ENCODE results near the gene PLA2G4D.
A peak's percentile ranks its signal among the peaks of the same experiment; 100 is the strongest.

The PLA2G4D gene

GRCh38 chr15:42080919-42081830 is 13.2 kb downstream of the PLA2G4D start:
- no peak overlapping the region for H3K4me2 ChIP-seq (ENCODE audit: insufficient read depth, low read length, poor library complexity, severe bottlenecking)
- no peaks in the 10 kb centered on the region for H3K36me3 ChIP-seq (replicated peaks in 1 of 2; ENCODE audit: control insufficient read depth in 2 of 2, insufficient read depth in 2 of 2, low read length in 2 of 2)
- H3K23ac ChIP-seq (ENCODE audit: low read depth, low read length, poor library complexity), result peak overlapping the region; percentile 15
- peaks cover 0 to 58% (median 2%) of the 10 kb centered on the region in 3 experiments for H3K27me3 ChIP-seq (ENCODE audit: control insufficient read depth in 3 of 3, insufficient read depth in 3 of 3, low read depth in 1 of 3, low read length in 3 of 3)
- H3K9ac ChIP-seq (ENCODE audit: low read depth, low read length, poor library complexity), result no peak overlapping the region
- no peak overlapping the region for H2BK12ac ChIP-seq (ENCODE audit: low read length)
- H3K4me3 ChIP-seq (ENCODE audit: low read length in 2 of 2), result no peak overlapping the region
- H2AK5ac ChIP-seq (ENCODE audit: low read depth, low read length), result peak overlapping the region; percentile 36
- DNase-seq (ENCODE audit: low spot score), result no peak
- no peak overlapping the region for H3K27ac ChIP-seq (replicated peaks; ENCODE audit: low read length)
- no peak overlapping the region for H3K4ac ChIP-seq (ENCODE audit: low read length)
- H3K9me3 ChIP-seq (replicated peaks in 1 of 2; ENCODE audit: control insufficient read depth in 2 of 2, insufficient read depth in 1 of 2, low read depth in 1 of 2, low read length in 2 of 2), result no peaks in the 10 kb centered on the region
- no peak overlapping the region for H2BK5ac ChIP-seq (ENCODE audit: low read length)
- no peaks in the 10 kb centered on the region for H3K79me1 ChIP-seq (ENCODE audit: low read depth, low read length)
- H3K18ac ChIP-seq (ENCODE audit: low read length), result peak overlapping the region; percentile 67
- no peak overlapping the region for H4K8ac ChIP-seq (ENCODE audit: low read depth, low read length)
- no peak overlapping the region for H2BK120ac ChIP-seq (ENCODE audit: low read depth, low read length)
- no peak overlapping the region for H2AFZ ChIP-seq (ENCODE audit: low read length)
- no peak overlapping the region for H2BK15ac ChIP-seq (ENCODE audit: low read length)
- WGBS, 2 donors (ENCODE audit: extremely low coverage in 2 of 2, insufficient read length in 2 of 2, insufficient replicate concordance in 1 of 2), result no CpG with 5 or more reads among the region's 11 CpGs
- no peak overlapping the region for H4K91ac ChIP-seq (ENCODE audit: low read depth, low read length, poor library complexity)
- peaks cover 8 to 20% of the 10 kb centered on the region in 2 donors for H3K4me1 ChIP-seq (ENCODE audit: control insufficient read depth in 2 of 2, insufficient read depth in 1 of 2, low read depth in 1 of 2, low read length in 2 of 2)
- peak overlapping the region; percentile 79 for H3K14ac ChIP-seq (ENCODE audit: low read length)

- Histone ChIP-seq H3K4me1 (ENCODE audit: control insufficient read depth in 2 of 2, insufficient read depth in 1 of 2, low read depth in 1 of 2, low read length in 2 of 2) (peaks cover 8 to 20% of the 10 kb centered on the region in 2 donors), H3K79me1 (ENCODE audit: low read depth, low read length) (no peaks in the 10 kb centered on the region), H4K8ac (ENCODE audit: low read depth, low read length) (no peak overlapping the region), H2BK12ac (ENCODE audit: low read length) (no peak overlapping the region), H2BK5ac (ENCODE audit: low read length) (no peak overlapping the region), H4K91ac (ENCODE audit: low read depth, low read length, poor library complexity) (no peak overlapping the region), H3K4me2 (ENCODE audit: insufficient read depth, low read length, poor library complexity, severe bottlenecking) (no peak overlapping the region), H3K9me3 (replicated peaks in 1 of 2; ENCODE audit: control insufficient read depth in 2 of 2, insufficient read depth in 1 of 2, low read depth in 1 of 2, low read length in 2 of 2) (no peaks in the 10 kb centered on the region), H2AFZ (ENCODE audit: low read length) (no peak overlapping the region), H3K27ac (replicated peaks; ENCODE audit: low read length) (no peak overlapping the region), H3K36me3 (replicated peaks in 1 of 2; ENCODE audit: control insufficient read depth in 2 of 2, insufficient read depth in 2 of 2, low read length in 2 of 2) (no peaks in the 10 kb centered on the region), H3K23ac (ENCODE audit: low read depth, low read length, poor library complexity) (no peak overlapping the region), H3K4ac (ENCODE audit: low read length) (no peak overlapping the region), H2BK15ac (ENCODE audit: low read length) (no peak overlapping the region), H3K18ac (ENCODE audit: low read length) (peak overlapping the region; percentile 31), H2AK5ac (ENCODE audit: low read depth, low read length) (peak overlapping the region; percentile 36), H3K27me3 (ENCODE audit: control insufficient read depth in 3 of 3, insufficient read depth in 3 of 3, low read depth in 1 of 3, low read length in 3 of 3) (peaks cover 0 to 54% (median 2%) of the 10 kb centered on the region in 3 experiments), H3K14ac (ENCODE audit: low read length) (peak overlapping the region; percentile 79), H2BK120ac (ENCODE audit: low read depth, low read length) (no peak overlapping the region), H3K4me3 (ENCODE audit: low read length in 2 of 2) (no peak overlapping the region), H3K9ac (ENCODE audit: low read depth, low read length, poor library complexity) (no peak overlapping the region)
- no peak for DNase-seq (ENCODE audit: low spot score)
- WGBS, 2 donors (ENCODE audit: extremely low coverage in 2 of 2, insufficient read length in 2 of 2, insufficient replicate concordance in 1 of 2), result no CpG with 5 or more reads among the region's 18 CpGs
These were observed 14.0 kb downstream of the PLA2G4D start for GRCh38 chr15:42080186-42080918.

GRCh38 chr15:42079401-42079908 is 14.9 kb downstream of the PLA2G4D start:
- H3K4me2 ChIP-seq (ENCODE audit: insufficient read depth, low read length, poor library complexity, severe bottlenecking), result no peak overlapping the region
- no peak overlapping the region for H3K27ac ChIP-seq (replicated peaks; ENCODE audit: low read length)
- no peak overlapping the region for H2BK5ac ChIP-seq (ENCODE audit: low read length)
- H3K4me3 ChIP-seq (ENCODE audit: low read length in 2 of 2), result no peak overlapping the region
- H3K4me1 ChIP-seq (ENCODE audit: control insufficient read depth in 2 of 2, insufficient read depth in 1 of 2, low read depth in 1 of 2, low read length in 2 of 2), result peaks cover 6 to 13% of the 10 kb centered on the region in 2 donors
- no peaks in the 10 kb centered on the region for H3K36me3 ChIP-seq (replicated peaks in 1 of 2; ENCODE audit: control insufficient read depth in 2 of 2, insufficient read depth in 2 of 2, low read length in 2 of 2)
- peak overlapping the region; percentile 89 for H3K18ac ChIP-seq (ENCODE audit: low read length)
- H2BK12ac ChIP-seq (ENCODE audit: low read length), result no peak overlapping the region
- peaks cover 0 to 48% (median 2%) of the 10 kb centered on the region in 3 experiments for H3K27me3 ChIP-seq (ENCODE audit: control insufficient read depth in 3 of 3, insufficient read depth in 3 of 3, low read depth in 1 of 3, low read length in 3 of 3)
- H3K14ac ChIP-seq (ENCODE audit: low read length), result peak overlapping the region; percentile 87
- peak overlapping the region; percentile 86 for H2AK5ac ChIP-seq (ENCODE audit: low read depth, low read length)
- H3K9me3 ChIP-seq (replicated peaks in 1 of 2; ENCODE audit: control insufficient read depth in 2 of 2, insufficient read depth in 1 of 2, low read depth in 1 of 2, low read length in 2 of 2), result no peaks in the 10 kb centered on the region
- peak overlapping the region; percentile 52 for H2BK120ac ChIP-seq (ENCODE audit: low read depth, low read length)
- peak overlapping the region; percentile 97 for H3K23ac ChIP-seq (ENCODE audit: low read depth, low read length, poor library complexity)
- H3K79me1 ChIP-seq (ENCODE audit: low read depth, low read length), result no peaks in the 10 kb centered on the region
- no peak overlapping the region for H2AFZ ChIP-seq (ENCODE audit: low read length)
- no peak for DNase-seq (ENCODE audit: low spot score)
- H3K4ac ChIP-seq (ENCODE audit: low read length), result no peak overlapping the region
- no peak overlapping the region for H4K8ac ChIP-seq (ENCODE audit: low read depth, low read length)
- peak overlapping the region; percentile 19 for H2BK15ac ChIP-seq (ENCODE audit: low read length)
- WGBS, 2 donors (ENCODE audit: extremely low coverage in 2 of 2, insufficient read length in 2 of 2, insufficient replicate concordance in 1 of 2), result no CpG with 5 or more reads among the region's 31 CpGs
- H4K91ac ChIP-seq (ENCODE audit: low read depth, low read length, poor library complexity), result no peak overlapping the region
- no peak overlapping the region for H3K9ac ChIP-seq (ENCODE audit: low read depth, low read length, poor library complexity)

GRCh38 chr15:42078903-42079302 is 15.5 kb downstream of the PLA2G4D start:
- Histone ChIP-seq H3K27me3 (ENCODE audit: control insufficient read depth in 3 of 3, insufficient read depth in 3 of 3, low read depth in 1 of 3, low read length in 3 of 3) (peaks cover 0 to 48% (median 2%) of the 10 kb centered on the region in 3 experiments), H2BK15ac (ENCODE audit: low read length) (no peak overlapping the region), H3K4me1 (ENCODE audit: control insufficient read depth in 2 of 2, insufficient read depth in 1 of 2, low read depth in 1 of 2, low read length in 2 of 2) (peaks cover 6 to 13% of the 10 kb centered on the region in 2 donors), H2AK5ac (ENCODE audit: low read depth, low read length) (no peak overlapping the region), H2BK5ac (ENCODE audit: low read length) (no peak overlapping the region), H2BK120ac (ENCODE audit: low read depth, low read length) (no peak overlapping the region), H3K4me2 (ENCODE audit: insufficient read depth, low read length, poor library complexity, severe bottlenecking) (no peak overlapping the region), H2AFZ (ENCODE audit: low read length) (no peak overlapping the region), H3K27ac (replicated peaks; ENCODE audit: low read length) (no peak overlapping the region), H3K18ac (ENCODE audit: low read length) (no peak overlapping the region), H3K36me3 (replicated peaks in 1 of 2; ENCODE audit: control insufficient read depth in 2 of 2, insufficient read depth in 2 of 2, low read length in 2 of 2) (no peaks in the 10 kb centered on the region), H3K9me3 (replicated peaks in 1 of 2; ENCODE audit: control insufficient read depth in 2 of 2, insufficient read depth in 1 of 2, low read depth in 1 of 2, low read length in 2 of 2) (no peaks in the 10 kb centered on the region), H4K8ac (ENCODE audit: low read depth, low read length) (no peak overlapping the region), H2BK12ac (ENCODE audit: low read length) (no peak overlapping the region), H3K14ac (ENCODE audit: low read length) (no peak overlapping the region), H4K91ac (ENCODE audit: low read depth, low read length, poor library complexity) (no peak overlapping the region), H3K4ac (ENCODE audit: low read length) (no peak overlapping the region), H3K79me1 (ENCODE audit: low read depth, low read length) (no peaks in the 10 kb centered on the region), H3K4me3 (ENCODE audit: low read length in 2 of 2) (no peak overlapping the region), H3K23ac (ENCODE audit: low read depth, low read length, poor library complexity) (no peak overlapping the region), H3K9ac (ENCODE audit: low read depth, low read length, poor library complexity) (no peak overlapping the region)
- DNase-seq (ENCODE audit: low spot score), result no peak
- no CpG with 5 or more reads among the region's 1 CpG for WGBS, 2 donors (ENCODE audit: extremely low coverage in 2 of 2, insufficient read length in 2 of 2, insufficient replicate concordance in 1 of 2)

Measured in neuronal stem cell (in vitro differentiated cells).